BE2C (cell line): ENCODE measurements around the gene ZMYM1.

ENCODE experiments used
- DNase-seq: peaks from one replicate; pipeline ENCODE4 v3.0.0-alpha.2; 2020
- H3K27me3 ChIP-seq: fragments of 250-450 bp; sonication (Bioruptor Pico); 2 replicates; pipeline ENCODE4 v1.5.1; 2020; ENCODE audit warnings: mild to moderate bottlenecking
- H3K36me3 ChIP-seq: fragments of 250-450 bp; sonication (Bioruptor Pico); 2 replicates; pipeline ENCODE4 v1.5.1; 2020; ENCODE audit warnings: mild to moderate bottlenecking
- H3K4me1 ChIP-seq: fragments of 250-450 bp; sonication (Bioruptor Pico); 2 replicates; pipeline ENCODE4 v1.5.1; 2020
- H3K4me3 ChIP-seq: 2 replicates; pipeline ENCODE4 v1.5.1; 2011; ENCODE audit warnings: low read depth, low read length
- H3K9me3 ChIP-seq: fragments of 250-450 bp; sonication (Bioruptor Pico); 2 replicates; pipeline ENCODE4 v1.5.1; 2020
- CTCF ChIP-seq: IDR thresholded peaks from 2 replicates; pipeline ENCODE4 v1.5.1; 2012; ENCODE audit warnings: mild to moderate bottlenecking, low read depth, low read length

Gene ZMYM1

DNA sequence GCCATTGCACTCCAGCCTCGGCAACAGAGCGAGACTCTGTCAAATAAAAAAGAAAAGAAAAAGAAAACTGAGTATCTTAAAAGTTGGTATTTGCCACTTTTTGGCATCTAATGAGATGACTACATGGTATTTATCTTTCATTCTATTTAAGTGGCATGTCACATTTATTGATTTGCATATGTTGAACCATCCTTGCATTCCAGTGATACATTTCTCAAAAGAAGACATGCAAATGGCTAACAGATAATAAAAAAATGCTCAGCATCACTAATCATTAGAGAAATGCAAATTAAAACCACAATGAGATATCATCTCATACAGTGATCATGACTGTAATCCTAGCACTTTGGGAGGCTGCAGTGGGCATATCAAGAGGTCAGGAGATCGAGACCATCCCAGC, 85.7 kb downstream of the ZMYM1 start:
- no peak for DNase-seq
- Histone ChIP-seq H3K4me1 (no peaks in the 10 kb centered on the region), H3K4me3 (no peak overlapping the region), H3K36me3 (no peaks in the 10 kb centered on the region), H3K9me3 (no peaks in the 10 kb centered on the region), H3K27me3 (no peaks in the 10 kb centered on the region)
- no peak for TF ChIP-seq CTCF
